DND-41 (cell line): Measurements from ENCODE around the gene GRIN2A.

Source experiments
- CTCF ChIP-seq: IDR thresholded peaks from 2 replicates; pipeline ENCODE4 v1.5.1; 2012; ENCODE audit warnings: borderline replicate concordance, low read length, moderate library complexity, mild to moderate bottlenecking; ENCODE audit not compliant: poor library complexity, severe bottlenecking; ENCODE audit errors: extremely low read depth
- EZH2 ChIP-seq: IDR thresholded peaks from 3 replicates; pipeline ENCODE4 v1.6.1; 2012; ENCODE audit warnings: borderline replicate concordance, low read depth, mild to moderate bottlenecking, moderate library complexity, low read length, inconsistent platforms; ENCODE audit not compliant: severe bottlenecking

GRCh38 chr16:9847146-9847545 is 335.1 kb downstream of the GRIN2A start:
- TF ChIP-seq CTCF (no peak), EZH2 (no peak)
